Peyer's patch (tissue), 4 donors: Measurements from ENCODE around the gene CELF4. TPM values are rescaled to one million over a fixed set of nuclear protein-coding genes. Genes with fewer than 3 reads are reported as not detected.

Experiments used
- DNase-seq, 3 donors: peaks; one replicate each; pipeline ENCODE4 v3.0.0-alpha.2; 2017 to 2019
- H3K27ac ChIP-seq, 4 donors: fragments of 200-600 bp; sonication (generic); one replicate each; pipeline ENCODE4 v1.5.1; 2016 to 2019
- H3K27me3 ChIP-seq, 2 donors: fragments of 200-600 bp; sonication (generic); one replicate each; pipeline ENCODE4 v1.5.1; 2019
- H3K36me3 ChIP-seq, 3 donors: fragments of 200-600 bp; sonication (generic); one replicate each; pipeline ENCODE4 v1.5.1; 2016 to 2019
- H3K4me1 ChIP-seq, 4 donors: fragments of 200-600 bp; sonication (generic); one replicate each; pipeline ENCODE4 v1.5.1; 2016 to 2019
- H3K4me3 ChIP-seq, 4 donors: fragments of 200-600 bp; sonication (generic); 1 replicate in 3 of 4; 2 replicates in 1 of 4; pipeline ENCODE4 v1.5.1; 2016 to 2019; ENCODE audit warnings: mild to moderate bottlenecking in 1 of 4
- H3K9me3 ChIP-seq, 4 donors: fragments of 200-600 bp; sonication (generic); one replicate each; pipeline ENCODE4 v1.5.1; 2016 to 2019; ENCODE audit warnings: mild to moderate bottlenecking in 1 of 4
- POLR2A ChIP-seq, 2 donors: fragments of 450-650 bp; IDR thresholded peaks; one replicate each; pipeline ENCODE4 v1.5.1; 2017; ENCODE audit warnings: antibody characterized with exemption in 2 of 2, mild to moderate bottlenecking in 2 of 2, moderate library complexity in 2 of 2
- total RNA-seq, 4 donors: library from RNA; depleted of rRNA; stranded (reverse); fragments of >200 nt; gene quantifications; one replicate each; pipeline ENCODE4 v1.1.0, GENCODE V29; 2016
- TF ChIP-seq, protein P1 (sequence below), 6 experiments: fragments of 450-650 bp in 4 of 6; fragments of 200-600 bp in 2 of 6; sonication (generic) in 1 of 6; IDR thresholded peaks; one replicate each; pipeline ENCODE4 v1.5.1; 2017 to 2019; ENCODE audit warnings: antibody characterized with exemption in 6 of 6, mild to moderate bottlenecking in 3 of 6, moderate library complexity in 1 of 6

The CELF4 gene
- total RNA-seq, 4 donors from 2014 or later = 0.35 to 4.8 TPM; not detected in 2

DNA sequence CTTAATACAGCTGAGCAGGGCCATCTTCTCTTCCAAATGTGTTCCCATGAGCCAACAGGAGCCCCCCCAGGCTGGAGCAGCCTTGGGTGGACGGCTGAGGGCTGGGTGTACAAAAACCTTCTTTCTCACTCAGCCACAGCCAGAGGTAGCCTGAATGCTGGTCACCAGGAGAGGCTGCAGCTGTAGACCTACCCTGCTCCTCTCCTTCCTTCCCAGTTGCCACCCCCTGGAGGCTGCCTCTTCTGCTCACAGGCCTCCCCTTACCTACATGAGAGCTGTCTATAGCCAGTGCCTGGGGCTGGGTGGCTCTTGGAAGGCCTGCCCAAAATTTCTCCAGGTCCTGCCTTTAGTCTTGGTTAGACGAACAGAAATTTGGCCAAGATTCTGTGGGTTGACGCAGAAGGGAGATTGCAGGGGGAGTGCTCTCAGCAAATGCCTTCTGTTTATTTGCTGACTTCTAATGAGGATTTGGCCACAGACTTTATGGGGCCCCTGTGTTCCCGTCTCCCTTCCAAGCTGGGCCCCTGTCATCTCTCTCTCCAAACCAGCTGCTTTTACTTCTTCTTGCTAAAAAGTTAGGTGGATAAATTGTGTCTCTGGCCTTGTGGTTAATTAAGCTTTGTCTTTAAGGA is 18.3 kb downstream of the CELF4 start:
- Histone ChIP-seq H3K27me3 (no peaks in the 10 kb centered on the region), H3K9me3 (no peaks in the 10 kb centered on the region), H3K4me1 (no peaks in the 10 kb centered on the region), H3K36me3 (no peaks in the 10 kb centered on the region), H3K27ac (no peak overlapping the region), H3K4me3 (no peak overlapping the region)
- TF ChIP-seq POLR2A (IDR thresholded peaks at IDR 0.05) = no peak
- TF ChIP-seq, protein P1, sequence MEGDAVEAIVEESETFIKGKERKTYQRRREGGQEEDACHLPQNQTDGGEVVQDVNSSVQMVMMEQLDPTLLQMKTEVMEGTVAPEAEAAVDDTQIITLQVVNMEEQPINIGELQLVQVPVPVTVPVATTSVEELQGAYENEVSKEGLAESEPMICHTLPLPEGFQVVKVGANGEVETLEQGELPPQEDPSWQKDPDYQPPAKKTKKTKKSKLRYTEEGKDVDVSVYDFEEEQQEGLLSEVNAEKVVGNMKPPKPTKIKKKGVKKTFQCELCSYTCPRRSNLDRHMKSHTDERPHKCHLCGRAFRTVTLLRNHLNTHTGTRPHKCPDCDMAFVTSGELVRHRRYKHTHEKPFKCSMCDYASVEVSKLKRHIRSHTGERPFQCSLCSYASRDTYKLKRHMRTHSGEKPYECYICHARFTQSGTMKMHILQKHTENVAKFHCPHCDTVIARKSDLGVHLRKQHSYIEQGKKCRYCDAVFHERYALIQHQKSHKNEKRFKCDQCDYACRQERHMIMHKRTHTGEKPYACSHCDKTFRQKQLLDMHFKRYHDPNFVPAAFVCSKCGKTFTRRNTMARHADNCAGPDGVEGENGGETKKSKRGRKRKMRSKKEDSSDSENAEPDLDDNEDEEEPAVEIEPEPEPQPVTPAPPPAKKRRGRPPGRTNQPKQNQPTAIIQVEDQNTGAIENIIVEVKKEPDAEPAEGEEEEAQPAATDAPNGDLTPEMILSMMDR (IDR thresholded peaks at IDR 0.05) = no peak
- DNase-seq = no peak

DNA sequence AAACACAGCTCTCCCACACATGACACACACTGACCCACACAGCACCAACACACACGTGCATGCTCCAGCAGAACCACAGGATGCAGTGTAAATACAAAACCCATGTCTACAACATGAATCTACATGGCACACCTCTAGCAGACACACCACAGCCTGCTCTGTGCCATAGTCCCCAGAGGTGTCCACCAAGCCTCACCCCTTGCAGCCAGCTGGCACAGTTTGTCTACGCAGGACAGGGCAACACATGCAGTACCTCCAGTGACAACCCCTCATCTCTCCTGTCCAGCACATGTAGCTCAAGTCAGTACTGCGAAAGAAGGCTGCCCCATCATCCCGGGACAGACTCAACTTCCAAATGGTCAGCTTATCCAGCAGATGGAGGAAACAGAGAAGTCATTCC is 18.9 kb downstream of the CELF4 start:
- Histone ChIP-seq H3K36me3 (no peaks in the 10 kb centered on the region), H3K27ac (no peak overlapping the region), H3K4me3 (no peak overlapping the region), H3K27me3 (no peaks in the 10 kb centered on the region), H3K9me3 (no peaks in the 10 kb centered on the region), H3K4me1 (no peaks in the 10 kb centered on the region)
- TF ChIP-seq, protein P1 (IDR thresholded peaks at IDR 0.05) = no peak
- no peak for DNase-seq

DNA sequence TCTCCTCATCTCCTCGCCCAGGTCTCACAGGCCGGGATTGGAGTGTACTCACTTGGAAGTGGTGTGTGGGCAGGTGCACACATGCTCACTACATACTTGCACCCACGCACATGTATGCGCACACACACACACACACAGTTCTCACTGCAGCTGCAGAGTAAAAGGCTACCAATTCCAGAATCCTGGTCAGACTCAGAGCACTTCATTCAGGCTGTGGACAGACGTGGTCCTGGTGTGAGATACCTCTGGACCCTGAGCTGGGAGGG is 19.4 kb downstream of the CELF4 start:
- DNase-seq = no peak
- Histone ChIP-seq H3K27ac (no peak overlapping the region), H3K4me1 (no peaks in the 10 kb centered on the region), H3K4me3 (no peak overlapping the region), H3K9me3 (no peaks in the 10 kb centered on the region), H3K36me3 (no peaks in the 10 kb centered on the region), H3K27me3 (no peaks in the 10 kb centered on the region)
- TF ChIP-seq, protein P1 (IDR thresholded peaks at IDR 0.05) = no peak
- TF ChIP-seq POLR2A (IDR thresholded peaks at IDR 0.05) = no peak

DNA sequence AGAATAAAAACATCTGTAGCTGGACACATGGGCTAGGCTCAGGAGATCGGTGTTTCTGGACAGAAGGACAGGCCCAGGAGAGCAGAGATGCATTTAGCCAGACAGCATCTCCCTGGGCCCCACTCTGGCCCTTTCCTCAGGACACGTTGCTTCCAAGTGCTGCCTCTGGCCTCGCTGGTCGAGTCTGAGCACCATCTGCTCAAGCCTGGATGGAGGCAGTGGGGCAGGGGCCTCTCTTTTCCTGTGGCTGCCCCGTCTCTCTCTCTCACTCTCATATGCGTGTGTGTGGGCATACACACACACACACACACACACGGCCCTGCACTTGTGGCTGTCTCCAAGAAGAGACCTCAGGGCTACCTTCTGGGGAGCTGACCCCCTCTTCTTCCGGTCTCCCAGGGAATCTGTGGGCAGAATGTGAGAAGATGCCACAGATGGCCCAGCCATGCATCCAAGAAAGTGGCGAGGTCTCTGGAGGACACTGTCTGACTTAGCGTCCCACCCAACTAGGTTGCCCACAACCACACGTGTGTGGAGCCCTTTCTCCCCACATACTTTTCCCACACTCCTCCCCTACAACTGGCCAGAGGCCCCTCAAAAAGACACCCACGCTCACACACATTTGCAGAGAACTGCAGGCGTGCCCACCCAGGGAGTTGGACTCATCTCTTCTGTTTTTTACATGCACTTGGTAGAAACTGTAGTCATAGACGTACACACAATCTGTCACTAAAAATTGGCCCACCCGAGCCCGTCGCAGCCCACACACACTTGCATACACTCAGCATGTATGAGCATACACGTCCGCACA is 19.9 kb downstream of the CELF4 start:
- Histone ChIP-seq H3K4me3 (no peak overlapping the region), H3K4me1 (no peaks in the 10 kb centered on the region), H3K9me3 (no peaks in the 10 kb centered on the region), H3K27me3 (no peaks in the 10 kb centered on the region), H3K27ac (no peak overlapping the region), H3K36me3 (no peaks in the 10 kb centered on the region)
- TF ChIP-seq POLR2A (IDR thresholded peaks at IDR 0.05) = no peak
- TF ChIP-seq, protein P1 (IDR thresholded peaks at IDR 0.05) = no peak
- DNase-seq = no peak

DNA sequence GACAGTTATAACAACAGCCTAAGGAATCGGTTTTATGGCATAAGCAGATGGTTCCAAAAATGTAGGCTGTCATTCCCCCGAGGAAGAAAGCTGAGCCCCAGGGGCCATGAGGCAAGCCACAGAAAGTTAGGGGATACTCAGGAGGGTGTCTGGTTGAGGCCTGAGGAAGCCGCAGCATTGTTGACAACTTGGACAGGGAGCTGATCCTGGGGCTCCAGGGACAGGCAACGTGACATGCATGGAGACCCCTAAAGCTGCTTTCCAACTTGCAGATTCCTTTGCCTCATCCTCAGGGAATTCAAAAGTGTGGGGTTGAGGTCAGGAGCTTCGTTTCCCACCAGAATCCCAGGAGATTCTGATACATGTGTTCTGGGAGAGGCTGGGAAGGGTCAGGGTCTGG is 20.9 kb downstream of the CELF4 start:
- no peak for DNase-seq
- H3K27ac ChIP-seq = no peak overlapping the region
- no peaks in the 10 kb centered on the region for H3K27me3 ChIP-seq
- H3K9me3 ChIP-seq = no peaks in the 10 kb centered on the region
- no peaks in the 10 kb centered on the region for H3K36me3 ChIP-seq
- no peaks in the 10 kb centered on the region for H3K4me1 ChIP-seq
- no peak overlapping the region for H3K4me3 ChIP-seq
- TF ChIP-seq, protein P1 (IDR thresholded peaks at IDR 0.05) = no peak
- TF ChIP-seq POLR2A (IDR thresholded peaks at IDR 0.05) = no peak
